Measurements from ENCODE around the gene ARSB.

DNA sequence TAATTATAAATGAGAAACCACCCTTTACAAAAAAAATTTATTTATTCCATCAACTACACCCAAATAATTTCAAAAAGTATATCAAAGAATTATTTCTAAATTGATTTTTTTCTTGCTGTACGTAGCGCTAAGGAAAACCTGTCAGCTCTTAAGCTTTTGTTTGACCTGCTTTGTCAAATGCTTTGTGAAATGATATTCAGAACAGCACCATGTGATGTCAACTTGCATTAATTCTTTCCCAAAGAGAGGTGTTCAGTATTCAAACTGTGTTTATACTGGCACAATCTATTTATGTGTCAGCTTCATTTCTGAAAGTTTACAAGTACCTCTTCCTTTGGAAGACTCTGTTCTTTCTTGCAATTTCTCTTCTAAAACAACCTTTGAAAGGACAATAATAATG lies 12.0 kb upstream of the ARSB start:
- TF ChIP-seq POLR2AphosphoS5 (IDR thresholded peaks at IDR 0.05; ENCODE audit: low read length) (no peak), ZNF217 (IDR thresholded peaks at IDR 0.05) (no peak), MXI1 (IDR thresholded peaks at IDR 0.05; ENCODE audit: low read depth, low read length) (no peak), CEBPB (IDR thresholded peaks at IDR 0.05; ENCODE audit: borderline replicate concordance in 1 of 2, low read depth in 2 of 2, low read length in 2 of 2) (no peak), POLR2A (IDR thresholded peaks at IDR 0.05; ENCODE audit: low read depth, low read length) (no peak), CBX5 (IDR thresholded peaks at IDR 0.05; ENCODE audit: low read depth) (no peak), ZNF384 (IDR thresholded peaks at IDR 0.05; ENCODE audit: borderline replicate concordance, low read depth, low read length) (no peak), TAF1 (IDR thresholded peaks at IDR 0.05; ENCODE audit: borderline replicate concordance, low read depth, low read length) (no peak), RAD21 (IDR thresholded peaks at IDR 0.05; ENCODE audit: insufficient read depth, low read depth, low read length) (no peak)
- TF ChIP-seq, protein P1, sequence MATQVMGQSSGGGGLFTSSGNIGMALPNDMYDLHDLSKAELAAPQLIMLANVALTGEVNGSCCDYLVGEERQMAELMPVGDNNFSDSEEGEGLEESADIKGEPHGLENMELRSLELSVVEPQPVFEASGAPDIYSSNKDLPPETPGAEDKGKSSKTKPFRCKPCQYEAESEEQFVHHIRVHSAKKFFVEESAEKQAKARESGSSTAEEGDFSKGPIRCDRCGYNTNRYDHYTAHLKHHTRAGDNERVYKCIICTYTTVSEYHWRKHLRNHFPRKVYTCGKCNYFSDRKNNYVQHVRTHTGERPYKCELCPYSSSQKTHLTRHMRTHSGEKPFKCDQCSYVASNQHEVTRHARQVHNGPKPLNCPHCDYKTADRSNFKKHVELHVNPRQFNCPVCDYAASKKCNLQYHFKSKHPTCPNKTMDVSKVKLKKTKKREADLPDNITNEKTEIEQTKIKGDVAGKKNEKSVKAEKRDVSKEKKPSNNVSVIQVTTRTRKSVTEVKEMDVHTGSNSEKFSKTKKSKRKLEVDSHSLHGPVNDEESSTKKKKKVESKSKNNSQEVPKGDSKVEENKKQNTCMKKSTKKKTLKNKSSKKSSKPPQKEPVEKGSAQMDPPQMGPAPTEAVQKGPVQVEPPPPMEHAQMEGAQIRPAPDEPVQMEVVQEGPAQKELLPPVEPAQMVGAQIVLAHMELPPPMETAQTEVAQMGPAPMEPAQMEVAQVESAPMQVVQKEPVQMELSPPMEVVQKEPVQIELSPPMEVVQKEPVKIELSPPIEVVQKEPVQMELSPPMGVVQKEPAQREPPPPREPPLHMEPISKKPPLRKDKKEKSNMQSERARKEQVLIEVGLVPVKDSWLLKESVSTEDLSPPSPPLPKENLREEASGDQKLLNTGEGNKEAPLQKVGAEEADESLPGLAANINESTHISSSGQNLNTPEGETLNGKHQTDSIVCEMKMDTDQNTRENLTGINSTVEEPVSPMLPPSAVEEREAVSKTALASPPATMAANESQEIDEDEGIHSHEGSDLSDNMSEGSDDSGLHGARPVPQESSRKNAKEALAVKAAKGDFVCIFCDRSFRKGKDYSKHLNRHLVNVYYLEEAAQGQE (IDR thresholded peaks at IDR 0.05; ENCODE audit: low read depth, low read length) = no peak
- TF ChIP-seq, protein P2, sequence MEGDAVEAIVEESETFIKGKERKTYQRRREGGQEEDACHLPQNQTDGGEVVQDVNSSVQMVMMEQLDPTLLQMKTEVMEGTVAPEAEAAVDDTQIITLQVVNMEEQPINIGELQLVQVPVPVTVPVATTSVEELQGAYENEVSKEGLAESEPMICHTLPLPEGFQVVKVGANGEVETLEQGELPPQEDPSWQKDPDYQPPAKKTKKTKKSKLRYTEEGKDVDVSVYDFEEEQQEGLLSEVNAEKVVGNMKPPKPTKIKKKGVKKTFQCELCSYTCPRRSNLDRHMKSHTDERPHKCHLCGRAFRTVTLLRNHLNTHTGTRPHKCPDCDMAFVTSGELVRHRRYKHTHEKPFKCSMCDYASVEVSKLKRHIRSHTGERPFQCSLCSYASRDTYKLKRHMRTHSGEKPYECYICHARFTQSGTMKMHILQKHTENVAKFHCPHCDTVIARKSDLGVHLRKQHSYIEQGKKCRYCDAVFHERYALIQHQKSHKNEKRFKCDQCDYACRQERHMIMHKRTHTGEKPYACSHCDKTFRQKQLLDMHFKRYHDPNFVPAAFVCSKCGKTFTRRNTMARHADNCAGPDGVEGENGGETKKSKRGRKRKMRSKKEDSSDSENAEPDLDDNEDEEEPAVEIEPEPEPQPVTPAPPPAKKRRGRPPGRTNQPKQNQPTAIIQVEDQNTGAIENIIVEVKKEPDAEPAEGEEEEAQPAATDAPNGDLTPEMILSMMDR (IDR thresholded peaks at IDR 0.05 in 2 of 3, conservative IDR thresholded peaks at IDR 0.05 in 1 of 3; ENCODE audit: control insufficient read depth in 2 of 3, extremely low read depth in 1 of 3, insufficient read depth in 1 of 3, low read depth in 3 of 3, low read length in 3 of 3) = no peak
- TF ChIP-seq, protein P3, sequence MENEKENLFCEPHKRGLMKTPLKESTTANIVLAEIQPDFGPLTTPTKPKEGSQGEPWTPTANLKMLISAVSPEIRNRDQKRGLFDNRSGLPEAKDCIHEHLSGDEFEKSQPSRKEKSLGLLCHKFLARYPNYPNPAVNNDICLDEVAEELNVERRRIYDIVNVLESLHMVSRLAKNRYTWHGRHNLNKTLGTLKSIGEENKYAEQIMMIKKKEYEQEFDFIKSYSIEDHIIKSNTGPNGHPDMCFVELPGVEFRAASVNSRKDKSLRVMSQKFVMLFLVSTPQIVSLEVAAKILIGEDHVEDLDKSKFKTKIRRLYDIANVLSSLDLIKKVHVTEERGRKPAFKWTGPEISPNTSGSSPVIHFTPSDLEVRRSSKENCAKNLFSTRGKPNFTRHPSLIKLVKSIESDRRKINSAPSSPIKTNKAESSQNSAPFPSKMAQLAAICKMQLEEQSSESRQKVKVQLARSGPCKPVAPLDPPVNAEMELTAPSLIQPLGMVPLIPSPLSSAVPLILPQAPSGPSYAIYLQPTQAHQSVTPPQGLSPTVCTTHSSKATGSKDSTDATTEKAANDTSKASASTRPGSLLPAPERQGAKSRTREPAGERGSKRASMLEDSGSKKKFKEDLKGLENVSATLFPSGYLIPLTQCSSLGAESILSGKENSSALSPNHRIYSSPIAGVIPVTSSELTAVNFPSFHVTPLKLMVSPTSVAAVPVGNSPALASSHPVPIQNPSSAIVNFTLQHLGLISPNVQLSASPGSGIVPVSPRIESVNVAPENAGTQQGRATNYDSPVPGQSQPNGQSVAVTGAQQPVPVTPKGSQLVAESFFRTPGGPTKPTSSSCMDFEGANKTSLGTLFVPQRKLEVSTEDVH (IDR thresholded peaks at IDR 0.05; ENCODE audit: low read depth, partially characterized antibody) = no peak

Measured in GM12878 (cell line).